GM12874 (cell line): ENCODE measurements around the gene C1QTNF5.

ENCODE experiments used
- CTCF ChIP-seq: IDR thresholded peaks from 2 replicates; pipeline ENCODE4 v1.5.1; 2011; ENCODE audit warnings: low read depth, mild to moderate bottlenecking, control low read depth, low read length, moderate library complexity; ENCODE audit not compliant: insufficient read depth

The C1QTNF5 gene

DNA sequence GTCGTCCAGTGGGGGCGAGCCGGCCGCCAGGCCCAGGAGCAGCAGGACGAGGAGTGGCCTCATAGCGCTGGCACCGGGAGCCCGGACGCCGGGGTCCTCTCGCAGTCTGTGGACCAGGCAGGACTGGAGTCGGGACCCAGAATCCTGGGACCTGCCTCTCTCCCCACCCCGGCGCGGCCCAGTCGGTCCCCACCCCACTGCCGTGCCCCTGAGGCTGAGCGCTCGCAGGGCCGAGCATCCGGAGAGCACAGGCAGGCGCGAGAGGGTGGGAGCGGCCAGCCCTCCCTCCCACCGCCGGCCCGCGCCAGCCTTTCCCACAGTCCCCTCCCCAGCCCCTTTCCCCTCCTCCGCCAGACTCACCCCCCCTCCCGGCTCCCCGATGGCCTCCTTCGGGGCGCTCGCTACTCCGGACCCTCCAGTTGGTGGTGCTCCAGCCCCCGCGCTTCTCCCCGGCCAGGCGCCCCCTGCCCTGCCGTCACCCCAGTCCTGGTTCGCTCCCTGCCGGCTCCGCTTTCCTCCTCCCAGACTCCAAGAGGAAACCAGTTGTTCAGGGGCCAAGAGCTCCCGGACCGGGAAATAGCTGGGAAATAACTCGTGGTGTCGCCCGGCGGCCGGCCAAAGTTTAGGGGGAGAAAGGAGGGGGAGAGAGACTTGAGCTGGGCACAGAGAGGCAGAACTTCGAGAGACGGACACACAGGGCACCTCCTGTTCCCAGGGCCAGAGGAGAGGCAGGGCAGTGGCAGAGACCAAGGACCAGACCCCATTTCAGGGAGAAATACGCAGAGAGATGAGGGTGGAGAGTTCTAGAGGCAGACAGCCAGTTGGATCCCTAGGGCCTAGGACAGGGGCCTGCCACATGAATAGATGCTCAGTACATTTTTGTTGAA is at the start of gene C1QTNF5:
Gene C1QTNF5 (minus strand): TSS at position 549 of the 887 bp plus-strand sequence. CDS start 486 bp downstream, at position 63.
- no peak for TF ChIP-seq CTCF

GRCh38 chr11:119389611-119390254 is 49.0 kb upstream of the C1QTNF5 start:
- TF ChIP-seq CTCF, result peak; percentile 61

DNA sequence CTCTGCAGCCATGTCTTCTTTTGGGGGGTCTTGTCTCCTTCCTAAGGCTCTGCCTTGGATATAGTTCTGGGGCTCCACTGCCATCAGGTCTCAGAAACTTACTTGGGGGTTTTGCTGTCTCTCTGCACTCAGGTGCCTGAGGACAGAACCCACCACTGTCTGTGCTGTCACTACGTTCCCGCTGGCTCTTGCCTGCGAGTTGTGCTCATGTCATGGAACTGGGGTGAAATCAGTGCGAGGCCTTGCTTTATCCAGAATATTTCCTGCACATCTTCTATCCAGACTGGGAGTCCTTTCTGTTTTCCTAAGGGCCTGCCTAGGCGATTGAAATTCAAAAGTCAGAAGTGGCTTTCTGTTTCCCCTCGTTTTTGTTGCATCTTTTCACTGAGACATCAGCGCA is 47.4 kb upstream of the C1QTNF5 start:
- TF ChIP-seq CTCF, result no peak

DNA sequence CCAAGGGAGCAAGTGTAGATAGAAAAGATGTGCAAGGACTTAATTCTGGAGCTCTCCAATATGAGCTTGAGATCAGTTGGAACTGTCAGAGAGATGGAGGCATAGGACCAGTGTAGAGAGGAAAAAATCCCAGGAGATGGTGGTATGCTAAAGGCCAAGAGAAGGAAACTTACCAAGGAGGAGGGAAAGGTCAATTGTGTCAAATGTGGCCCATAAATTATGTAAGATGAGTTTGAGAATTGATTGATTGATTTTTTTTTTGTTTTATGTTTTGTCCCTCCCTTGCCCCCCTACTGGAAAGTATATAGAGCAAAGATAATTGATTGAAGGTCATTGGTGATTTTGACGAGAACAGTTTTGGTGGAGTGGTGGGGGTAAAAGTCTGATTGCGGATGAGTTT is 43.6 kb upstream of the C1QTNF5 start:
- no peak for TF ChIP-seq CTCF

- no peak for TF ChIP-seq CTCF
These were observed 41.4 kb upstream of the C1QTNF5 start for GRCh38 chr11:119382101-119382500.

- TF ChIP-seq CTCF, result peak; percentile 91
These were observed 40.7 kb upstream of the C1QTNF5 start, which contains the start of gene USP2 for GRCh38 chr11:119381181-119381988. TSS of gene USP2 (minus strand) at chr11:119381690. CDS start at chr11:119373480, 8,210 bp downstream.

DNA sequence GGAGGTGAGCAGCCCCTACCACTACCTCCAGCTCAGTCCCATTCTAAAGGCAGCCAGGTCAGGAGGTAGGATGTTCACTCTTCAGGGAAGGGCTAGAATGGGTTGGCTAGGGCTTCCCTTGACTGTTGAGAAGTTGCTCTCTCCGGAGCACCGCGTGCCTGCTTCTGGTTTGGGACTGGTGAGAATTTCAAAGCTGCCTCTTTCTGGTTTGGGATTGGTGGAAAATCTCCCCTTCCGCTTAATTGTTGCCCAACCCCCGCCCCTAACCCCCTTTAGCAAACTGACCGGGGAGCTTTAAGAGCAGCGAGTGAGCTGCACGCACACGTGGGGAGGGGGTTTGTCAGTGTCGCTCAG is 40.1 kb upstream of the C1QTNF5 start:
- no peak for TF ChIP-seq CTCF
